ENCODE measurements around the gene CEP78. TPM values are rescaled to one million over a fixed set of nuclear protein-coding genes. Genes with fewer than 3 reads are reported as not detected.

Gene CEP78
- total RNA-seq, 4 donors from 2014 or later = 15.7 to 20.7 (median 18.4) TPM

DNA sequence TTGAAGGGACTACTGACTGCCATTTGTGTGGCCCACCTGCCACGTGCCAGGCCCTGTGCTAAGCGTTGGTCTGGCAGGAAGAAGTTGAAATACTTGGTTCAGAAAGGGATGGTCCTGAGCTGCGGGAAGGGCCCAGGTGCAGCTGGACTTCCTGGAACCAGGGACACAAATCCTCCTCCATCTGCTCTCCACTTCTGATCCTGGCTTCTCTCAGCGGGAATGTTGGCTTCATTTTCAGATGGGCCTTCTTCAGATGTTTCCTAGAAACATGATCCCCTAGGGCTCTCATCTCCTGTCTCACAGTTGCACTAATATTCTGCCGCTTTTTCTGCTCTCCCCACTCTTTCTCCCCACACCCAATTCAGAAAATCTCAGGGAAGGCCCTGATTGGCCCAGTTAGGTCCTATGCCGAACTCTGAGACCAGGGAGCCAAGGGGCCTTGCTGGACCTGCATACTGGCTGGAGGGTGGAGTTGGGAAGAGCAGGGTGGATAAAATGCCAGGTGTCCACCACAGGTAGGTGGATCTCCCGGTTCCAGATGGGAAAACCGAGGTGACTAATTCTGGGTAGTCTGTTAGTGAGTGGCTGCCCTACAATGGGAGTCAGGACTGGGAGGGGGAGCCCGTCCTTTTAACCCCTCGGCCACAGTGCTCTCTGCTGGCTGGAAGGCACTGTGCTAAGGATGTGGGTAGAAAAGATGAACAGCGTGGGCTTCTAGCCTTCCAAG is 80.5 kb downstream of the CEP78 start:
- intact Hi-C loops (cut with DNase I) = no loop called here
- H3K36me3 ChIP-seq = no peaks in the 10 kb centered on the region
- 92 to 96% methylated on average over 11 of the region's 11 CpGs for WGBS, 2 donors

GRCh38 chr9:78319197-78320029 is 83.5 kb downstream of the CEP78 start:
- Histone ChIP-seq H3K4me1 (no peaks in the 10 kb centered on the region), H3K27ac (no peak overlapping the region), H3K36me3 (no peaks in the 10 kb centered on the region), H3K9me3 (no peaks in the 10 kb centered on the region), H3K27me3 (no peaks in the 10 kb centered on the region), H3K4me3 (replicated peaks in 1 of 3) (no peak overlapping the region)
- WGBS, 2 donors = 81 to 95% methylated on average over 5 to 6 of the region's 6 CpGs
- intact Hi-C loops (cut with DNase I) = no loop called here
- TF ChIP-seq, protein P1, sequence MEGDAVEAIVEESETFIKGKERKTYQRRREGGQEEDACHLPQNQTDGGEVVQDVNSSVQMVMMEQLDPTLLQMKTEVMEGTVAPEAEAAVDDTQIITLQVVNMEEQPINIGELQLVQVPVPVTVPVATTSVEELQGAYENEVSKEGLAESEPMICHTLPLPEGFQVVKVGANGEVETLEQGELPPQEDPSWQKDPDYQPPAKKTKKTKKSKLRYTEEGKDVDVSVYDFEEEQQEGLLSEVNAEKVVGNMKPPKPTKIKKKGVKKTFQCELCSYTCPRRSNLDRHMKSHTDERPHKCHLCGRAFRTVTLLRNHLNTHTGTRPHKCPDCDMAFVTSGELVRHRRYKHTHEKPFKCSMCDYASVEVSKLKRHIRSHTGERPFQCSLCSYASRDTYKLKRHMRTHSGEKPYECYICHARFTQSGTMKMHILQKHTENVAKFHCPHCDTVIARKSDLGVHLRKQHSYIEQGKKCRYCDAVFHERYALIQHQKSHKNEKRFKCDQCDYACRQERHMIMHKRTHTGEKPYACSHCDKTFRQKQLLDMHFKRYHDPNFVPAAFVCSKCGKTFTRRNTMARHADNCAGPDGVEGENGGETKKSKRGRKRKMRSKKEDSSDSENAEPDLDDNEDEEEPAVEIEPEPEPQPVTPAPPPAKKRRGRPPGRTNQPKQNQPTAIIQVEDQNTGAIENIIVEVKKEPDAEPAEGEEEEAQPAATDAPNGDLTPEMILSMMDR (IDR thresholded peaks at IDR 0.05) = no peak
- no peak for TF ChIP-seq POLR2A (IDR thresholded peaks at IDR 0.05)
- DNase-seq = no peak

More for the DNA sequence above, 80.5 kb downstream of the CEP78 start:
- Histone ChIP-seq H3K4me3 (replicated peaks in 1 of 3) (no peak overlapping the region), H3K27ac (no peak overlapping the region), H3K27me3 (no peaks in the 10 kb centered on the region), H3K4me1 (no peaks in the 10 kb centered on the region), H3K9me3 (no peaks in the 10 kb centered on the region)
- TF ChIP-seq POLR2A (IDR thresholded peaks at IDR 0.05) = no peak
- TF ChIP-seq, protein P1 (IDR thresholded peaks at IDR 0.05) = no peak
- DNase-seq = no peak

- intact Hi-C loops (cut with DNase I) = no loop called here
- TF ChIP-seq, protein P1 (IDR thresholded peaks at IDR 0.05) = no peak
- no peak for TF ChIP-seq POLR2A (IDR thresholded peaks at IDR 0.05)
Measured at GRCh38 chr9:78320030-78320693, 84.3 kb downstream of the CEP78 start.

DNA sequence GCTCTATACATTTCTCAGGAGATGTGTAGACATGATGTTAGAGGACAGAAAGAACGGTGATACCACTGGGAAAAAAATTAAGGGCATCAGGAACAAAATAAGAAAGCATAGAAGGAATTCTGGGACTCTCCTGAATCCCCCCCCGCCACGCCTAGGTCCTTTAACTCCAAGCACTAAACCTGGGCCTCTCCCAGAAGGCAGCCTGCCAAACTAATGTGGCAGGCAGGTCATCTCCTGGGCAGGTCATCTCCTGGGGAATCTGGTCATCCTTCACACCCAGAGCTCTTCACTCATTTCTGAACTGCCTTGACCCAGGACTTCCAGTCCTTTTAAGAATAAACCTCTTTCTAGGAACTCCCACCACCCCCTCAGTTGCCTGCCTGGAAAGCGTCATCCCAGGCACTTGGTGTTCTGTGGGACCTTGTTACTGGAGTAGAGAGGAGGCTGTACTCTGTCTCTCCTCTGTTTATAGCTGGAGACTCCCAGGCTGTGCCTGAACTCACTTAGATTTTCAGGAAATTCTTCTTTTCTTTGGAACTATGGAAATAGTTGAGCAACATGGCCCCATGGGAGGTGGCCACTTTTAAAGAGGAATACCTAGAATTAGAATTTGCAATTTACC is 85.1 kb downstream of the CEP78 start:
- DNase-seq = no peak

More at GRCh38 chr9:78320030-78320693, 84.3 kb downstream of the CEP78 start:
- Histone ChIP-seq H3K9me3 (no peaks in the 10 kb centered on the region), H3K36me3 (no peaks in the 10 kb centered on the region), H3K27me3 (no peaks in the 10 kb centered on the region), H3K27ac (no peak overlapping the region), H3K4me3 (replicated peaks in 1 of 3) (no peak overlapping the region), H3K4me1 (no peaks in the 10 kb centered on the region)
- WGBS, 2 donors = 88 to 90% methylated on average over 4 of the region's 4 CpGs
- no peak for DNase-seq

More for the DNA sequence above, 85.1 kb downstream of the CEP78 start:
- H3K9me3 ChIP-seq = no peaks in the 10 kb centered on the region
- no peaks in the 10 kb centered on the region for H3K27me3 ChIP-seq
- WGBS, 2 donors = 82 to 94% methylated on average over 4 of the region's 4 CpGs
- H3K27ac ChIP-seq = no peak overlapping the region
- H3K4me1 ChIP-seq = no peaks in the 10 kb centered on the region
- no peak overlapping the region for H3K4me3 ChIP-seq (replicated peaks in 1 of 3)
- H3K36me3 ChIP-seq = no peaks in the 10 kb centered on the region
- intact Hi-C loops (cut with DNase I) = no loop called here
- no peak for TF ChIP-seq POLR2A (IDR thresholded peaks at IDR 0.05)
- TF ChIP-seq, protein P1 (IDR thresholded peaks at IDR 0.05) = no peak
